Vagina (tissue), 2 donors: Measurements from ENCODE around the gene PPIF.

Source experiments
- CTCF ChIP-seq, 3 experiments: fragments of 450-650 bp in 2 of 3; fragments of 200-600 bp in 1 of 3; sonication (generic) in 1 of 3; IDR thresholded peaks; one replicate each; pipeline ENCODE4 v1.5.1; 2017 to 2019; ENCODE audit warnings: antibody characterized with exemption in 3 of 3, mild to moderate bottlenecking in 2 of 3, moderate library complexity in 2 of 3
- POLR2A ChIP-seq, 2 donors: fragments of 450-650 bp; IDR thresholded peaks; one replicate each; pipeline ENCODE4 v1.6.1; 2017; ENCODE audit warnings: antibody characterized with exemption in 2 of 2, mild to moderate bottlenecking in 2 of 2, moderate library complexity in 2 of 2
- POLR2AphosphoS5 ChIP-seq, 2 donors: sonication (generic); formaldehyde crosslinking; IDR thresholded peaks; one replicate each; pipeline ENCODE4 v1.9.0; 2017; ENCODE audit warnings: antibody characterized with exemption in 2 of 2, mild to moderate bottlenecking in 2 of 2, low read depth in 1 of 2; ENCODE audit not compliant: insufficient read depth in 1 of 2

- no peak for TF ChIP-seq CTCF (IDR thresholded peaks at IDR 0.05)
- no peak for TF ChIP-seq POLR2AphosphoS5 (IDR thresholded peaks at IDR 0.05; ENCODE audit: insufficient read depth in 1 of 2, low read depth in 1 of 2)
- no peak for TF ChIP-seq POLR2A (IDR thresholded peaks at IDR 0.05)
Observed at GRCh38 chr10:79315602-79315920, 31.7 kb upstream of the PPIF start.
